Measurements from ENCODE around the gene CCL26.

DNA sequence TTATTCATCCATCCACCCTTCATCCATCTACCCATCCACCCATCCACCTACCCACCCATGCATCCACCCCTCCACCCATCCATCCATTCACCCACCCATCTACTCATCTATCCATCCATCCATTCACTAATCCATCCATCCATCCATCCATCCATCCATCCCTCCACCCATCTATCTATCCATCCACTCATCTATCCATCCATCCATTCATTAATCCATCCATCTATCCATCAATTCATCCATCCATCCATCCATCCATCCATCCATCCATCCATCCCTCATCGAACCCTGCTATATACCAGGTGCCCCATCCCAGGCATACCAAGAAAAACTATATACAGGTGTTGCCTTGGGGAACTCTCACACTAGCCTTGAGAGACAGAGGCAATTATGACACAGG is 48.7 kb upstream of the CCL26 start:
- TF ChIP-seq CTCF (conservative IDR thresholded peaks at IDR 0.05; ENCODE audit: low read depth, low read length) (no peak), EZH2phosphoT487 (IDR thresholded peaks at IDR 0.05; ENCODE audit: borderline replicate concordance, low read length) (no peak)
